AG10803 (cell line): ENCODE results near the gene SLC25A22.

Source experiments
- DNase-seq: peaks from one replicate; pipeline ENCODE4 v3.0.0; 2010; ENCODE audit warnings: low read depth
- H3K4me3 ChIP-seq: 2 replicates; pipeline ENCODE4 v1.5.1; 2011; ENCODE audit warnings: mild to moderate bottlenecking, low read length, control low read depth
- CTCF ChIP-seq: conservative IDR thresholded peaks from 2 replicates; pipeline ENCODE4 v1.5.1; 2011; ENCODE audit warnings: mild to moderate bottlenecking, low read length, control low read depth, inconsistent platforms

Gene SLC25A22

GRCh38 chr11:829176-829846, 31.2 kb upstream of the SLC25A22 start:
- H3K4me3 ChIP-seq = no peak overlapping the region
- DNase-seq = no peak
- no peak for TF ChIP-seq CTCF

- TF ChIP-seq CTCF = no peak
- no peak overlapping the region for H3K4me3 ChIP-seq
- no peak for DNase-seq
Observed at GRCh38 chr11:828506-829175, 30.6 kb upstream of the SLC25A22 start.

GRCh38 chr11:827897-828192, 29.8 kb upstream of the SLC25A22 start, which contains the start of gene CRACR2B:
Gene CRACR2B, plus strand, starts transcription at chr11:827919. Its CDS starts 689 bp downstream, at chr11:828608.
- DNase-seq = no peak
- no peak within 1 kb of the TSS for H3K4me3 ChIP-seq
- no peak for TF ChIP-seq CTCF

GRCh38 chr11:827146-827896, 29.2 kb upstream of the SLC25A22 start:
- no peak overlapping the region for H3K4me3 ChIP-seq
- DNase-seq = no peak
- TF ChIP-seq CTCF = no peak

- H3K4me3 ChIP-seq = no peak overlapping the region
- DNase-seq = no peak
- TF ChIP-seq CTCF = no peak
Observed at GRCh38 chr11:826836-827145, 28.7 kb upstream of the SLC25A22 start.

GRCh38 chr11:826227-826621, 28.1 kb upstream of the SLC25A22 start:
- no peak overlapping the region for H3K4me3 ChIP-seq
- TF ChIP-seq CTCF = no peak

More at GRCh38 chr11:826227-826621, 28.1 kb upstream of the SLC25A22 start:
- no peak for DNase-seq
